Measurements from ENCODE around the gene HCFC1R1. TPM values are rescaled to one million over a fixed set of nuclear protein-coding genes. Genes with fewer than 3 reads are reported as not detected.

The HCFC1R1 gene
- total RNA-seq, 1 donor from 2014 or later: 15.1 TPM

DNA sequence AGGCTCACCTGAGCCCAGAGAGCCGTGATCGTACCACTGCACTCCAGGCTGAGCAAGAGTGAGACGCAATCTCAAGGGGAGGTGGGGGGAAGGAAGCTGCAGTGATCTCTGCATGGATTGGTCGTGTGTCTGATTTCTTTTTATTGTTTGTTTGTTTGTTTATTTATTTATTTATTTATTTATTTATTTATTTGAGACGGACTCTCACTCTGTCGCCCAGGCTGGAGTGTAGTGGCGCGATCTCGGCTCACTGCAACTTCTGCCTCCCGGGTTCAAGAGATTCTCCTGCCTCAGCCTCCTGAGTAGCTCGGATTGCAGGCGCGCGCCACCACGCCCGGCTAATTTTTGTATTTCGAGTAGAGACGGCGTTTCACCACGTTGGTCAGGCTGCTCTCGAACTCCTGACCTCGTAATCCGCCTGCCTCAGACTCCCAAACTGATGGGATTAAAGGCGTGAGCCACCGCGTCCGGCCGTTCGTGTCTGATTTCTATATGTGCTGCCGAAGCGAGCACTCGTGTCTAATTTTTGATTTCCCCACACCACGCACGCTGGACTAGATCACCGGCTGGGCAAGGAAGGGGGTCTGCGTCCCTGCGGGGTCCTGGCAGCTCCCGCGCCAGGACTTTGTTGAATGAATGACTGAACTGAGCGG, 4.0 kb downstream of the HCFC1R1 start:
- DNase-seq: no peak

DNA sequence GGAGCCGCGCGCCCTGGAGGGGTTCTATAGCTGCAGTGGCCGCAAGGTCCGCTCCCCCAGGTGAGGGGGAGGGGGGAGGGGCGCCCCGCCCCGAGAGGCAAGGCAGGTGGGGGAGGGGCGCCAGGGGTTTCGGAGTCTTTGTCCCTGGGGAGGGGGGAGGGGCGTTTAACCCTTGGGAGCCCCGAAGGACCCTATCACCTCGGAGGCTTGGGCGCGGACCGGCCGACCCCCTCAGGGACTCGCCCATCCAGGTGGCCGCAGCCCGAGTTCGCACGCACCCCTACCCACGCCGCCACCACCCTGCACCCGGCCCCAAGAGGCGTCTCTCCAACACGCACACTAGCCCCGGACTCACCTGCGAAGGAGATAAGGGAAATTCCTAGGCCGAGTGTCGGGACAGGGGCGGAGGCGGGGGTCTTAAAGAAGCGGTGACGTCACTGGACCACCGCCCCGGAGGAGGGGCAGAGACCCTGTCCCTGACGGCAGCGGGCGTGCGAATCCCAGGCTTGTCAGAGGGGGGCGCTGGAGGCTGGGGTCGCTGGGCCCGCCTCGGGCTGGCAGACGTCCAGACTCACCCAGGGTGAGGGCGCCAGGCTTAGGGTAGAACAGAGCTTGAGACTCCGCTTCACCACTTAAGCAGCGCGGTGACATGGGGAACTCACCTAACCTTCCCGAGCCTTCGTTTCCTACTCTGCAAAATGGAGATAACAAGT, 5.8 kb downstream of the HCFC1R1 start, which contains the start of gene CLDN6:
Gene CLDN6, minus strand, starts transcription at position 390 of the 713 bp plus-strand sequence. CDS start 2,162 bp downstream, outside the sequence.
- no peak for DNase-seq

DNA sequence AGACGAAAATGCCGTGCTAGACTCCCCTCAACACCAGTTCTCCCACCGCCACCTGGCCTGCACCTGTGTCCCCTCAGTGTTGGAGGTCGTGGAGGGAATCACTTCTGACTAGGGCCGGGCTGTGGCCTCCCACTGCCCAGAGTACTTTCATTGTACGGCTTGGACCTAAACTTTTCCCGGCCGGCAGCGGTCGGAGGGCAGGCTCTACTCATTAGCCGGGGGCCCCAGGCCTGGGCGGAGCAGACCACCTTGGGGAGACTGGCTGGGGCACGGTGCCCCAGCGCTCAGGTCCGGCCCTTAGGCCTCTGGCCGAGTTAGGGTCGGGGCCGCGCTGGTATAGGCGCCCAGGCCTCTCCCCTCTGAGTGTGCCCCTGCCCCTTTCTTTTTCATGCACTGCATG, 6.4 kb downstream of the HCFC1R1 start:
- DNase-seq: no peak

DNA sequence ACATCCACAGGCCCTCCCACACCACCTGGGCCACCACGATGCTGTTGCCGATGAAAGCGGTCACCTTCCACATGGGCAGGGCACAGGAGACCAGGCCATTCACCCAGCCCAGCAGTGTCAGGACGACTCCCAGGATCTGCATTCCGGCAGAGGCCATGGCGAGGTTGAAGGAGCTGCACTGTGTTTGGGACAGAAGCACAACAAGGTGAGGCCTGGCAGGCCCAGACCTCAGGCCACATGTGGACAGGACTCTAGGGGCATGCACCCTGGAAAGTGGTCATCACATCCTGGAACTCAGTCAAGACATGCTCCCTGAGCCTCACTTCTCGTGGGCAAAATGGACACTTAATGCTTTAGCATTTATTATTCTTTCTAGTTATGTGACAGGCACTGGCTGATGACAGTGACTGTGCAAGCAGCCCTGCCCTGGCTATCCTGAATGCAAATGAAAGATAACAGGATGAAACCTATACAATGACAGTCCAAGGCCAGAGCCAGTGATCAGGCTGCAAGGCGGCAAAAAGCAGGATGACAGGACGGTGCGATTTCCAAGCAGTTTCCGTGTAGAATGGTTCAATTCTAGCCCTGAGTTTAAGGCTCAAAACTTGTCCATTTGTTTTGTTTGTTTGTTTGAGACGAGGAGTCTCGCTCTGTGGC, 7.7 kb downstream of the HCFC1R1 start:
- DNase-seq: no peak

DNA sequence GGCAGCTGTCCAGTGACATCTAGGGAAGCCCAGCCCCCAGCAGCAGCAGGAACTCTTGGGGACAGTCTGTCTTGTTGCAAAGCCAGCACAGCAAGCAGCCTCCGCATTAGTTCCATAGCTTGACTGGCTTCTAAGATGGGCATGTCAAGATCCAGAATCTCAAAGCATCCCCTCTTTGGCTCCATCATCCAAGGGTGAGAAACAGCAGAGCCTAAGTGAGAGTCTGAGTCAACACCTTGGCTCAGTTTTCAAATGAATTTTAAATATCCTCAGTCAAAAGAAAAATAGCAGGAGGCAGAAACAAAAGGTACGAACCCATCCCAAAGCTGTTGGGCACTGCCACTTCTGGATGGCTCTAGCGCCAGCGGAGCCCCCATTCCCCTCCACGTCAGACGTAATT, 8.8 kb downstream of the HCFC1R1 start:
- DNase-seq: no peak

DNA sequence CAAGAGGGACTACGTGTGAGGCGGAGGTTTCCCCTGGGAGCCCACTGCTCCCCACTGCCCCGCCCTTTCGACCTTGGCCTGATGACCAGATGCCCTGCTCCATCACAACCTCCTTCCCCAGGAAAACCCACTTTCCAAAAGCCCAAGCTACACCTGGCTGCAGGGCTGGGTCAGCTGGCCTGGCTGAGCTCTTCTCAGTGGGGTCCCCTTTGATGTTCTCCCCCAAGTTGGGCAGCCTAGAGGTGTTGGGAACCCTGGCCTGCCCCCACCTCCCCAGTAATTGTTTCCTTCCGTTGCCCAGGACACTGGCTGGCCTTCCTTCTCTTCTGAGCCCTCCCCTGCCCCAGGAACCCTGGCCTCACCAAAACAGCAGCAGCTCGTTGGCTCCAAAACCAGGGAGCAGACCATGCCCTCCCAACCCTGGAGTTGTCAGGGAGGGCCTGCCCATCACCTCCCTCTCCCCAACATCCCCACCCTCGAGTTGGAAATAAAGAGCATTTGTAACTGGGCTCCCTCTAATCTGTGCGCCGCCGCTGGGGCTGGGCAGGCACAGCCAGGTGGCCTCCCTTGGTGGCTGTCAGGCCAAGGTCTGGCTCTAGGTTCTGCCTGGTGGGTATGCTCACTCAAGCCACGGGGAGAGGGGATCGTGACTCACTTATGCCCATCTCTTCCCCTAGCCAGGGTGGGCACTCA, 9.6 kb downstream of the HCFC1R1 start:
- no peak for DNase-seq

DNA sequence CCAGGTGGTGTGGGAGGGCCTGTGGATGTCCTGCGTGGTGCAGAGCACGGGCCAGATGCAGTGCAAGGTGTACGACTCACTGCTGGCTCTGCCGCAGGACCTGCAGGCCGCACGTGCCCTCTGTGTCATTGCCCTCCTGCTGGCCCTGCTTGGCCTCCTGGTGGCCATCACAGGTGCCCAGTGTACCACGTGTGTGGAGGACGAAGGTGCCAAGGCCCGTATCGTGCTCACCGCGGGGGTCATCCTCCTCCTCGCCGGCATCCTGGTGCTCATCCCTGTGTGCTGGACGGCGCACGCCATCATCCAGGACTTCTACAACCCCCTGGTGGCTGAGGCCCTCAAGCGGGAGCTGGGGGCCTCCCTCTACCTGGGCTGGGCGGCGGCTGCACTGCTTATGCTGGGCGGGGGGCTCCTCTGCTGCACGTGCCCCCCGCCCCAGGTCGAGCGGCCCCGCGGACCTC, 10.2 kb downstream of the HCFC1R1 start:
- no peak for DNase-seq

DNA sequence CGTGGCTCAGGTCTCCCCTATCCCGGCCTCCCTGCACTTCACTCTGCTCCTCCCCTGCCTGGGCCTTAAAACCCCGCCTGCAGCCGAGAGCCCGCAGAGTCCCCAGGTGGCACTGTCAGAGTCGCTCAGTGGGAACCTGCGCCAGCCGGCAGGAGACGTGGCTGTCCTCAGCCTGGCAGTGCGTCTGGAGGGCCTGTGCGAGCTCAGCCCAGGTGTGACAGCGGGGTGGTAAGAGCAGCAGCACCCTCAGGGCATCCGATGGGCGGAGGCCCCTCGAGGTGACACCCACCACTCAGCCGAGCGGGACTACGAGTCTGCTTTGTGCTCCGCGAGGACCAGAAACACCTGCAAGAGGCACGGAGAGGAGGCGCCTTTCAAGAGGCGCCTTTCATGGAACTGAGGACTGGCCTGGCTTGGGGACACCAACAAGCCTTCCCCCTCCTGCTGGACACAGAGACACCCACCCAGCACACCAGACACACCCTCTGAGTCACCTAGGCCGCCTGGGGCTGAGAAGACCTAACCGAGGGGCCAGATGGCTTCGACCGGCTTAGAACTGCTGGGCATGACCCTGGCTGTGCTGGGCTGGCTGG, 10.8 kb downstream of the HCFC1R1 start, which contains the start of gene CLDN9:
Gene CLDN9, plus strand, starts transcription at position 96 of the 593 bp plus-strand sequence. Its CDS starts 440 bp downstream, at position 536.
- no peak for DNase-seq

DNA sequence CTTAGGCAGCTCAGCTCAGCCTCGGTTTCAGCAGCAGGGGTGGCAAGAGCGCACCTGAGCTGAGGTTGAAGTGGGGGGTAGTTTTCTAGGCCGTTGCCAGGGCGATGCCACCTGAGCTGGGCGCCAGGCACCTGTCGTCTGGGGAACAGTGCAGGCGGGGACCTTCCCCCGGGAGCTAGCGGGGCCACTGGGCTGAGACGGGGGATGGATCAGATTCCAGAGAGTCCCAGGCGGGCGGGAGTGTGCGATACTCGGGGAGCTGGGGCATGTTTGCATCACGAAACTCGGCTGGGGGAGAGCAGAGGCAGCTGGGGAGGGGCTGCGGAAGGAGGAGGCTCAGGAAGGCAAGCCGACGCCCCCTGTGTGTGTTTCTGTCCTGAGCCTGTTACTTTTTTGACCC, 11.5 kb downstream of the HCFC1R1 start:
- no peak for DNase-seq

DNA sequence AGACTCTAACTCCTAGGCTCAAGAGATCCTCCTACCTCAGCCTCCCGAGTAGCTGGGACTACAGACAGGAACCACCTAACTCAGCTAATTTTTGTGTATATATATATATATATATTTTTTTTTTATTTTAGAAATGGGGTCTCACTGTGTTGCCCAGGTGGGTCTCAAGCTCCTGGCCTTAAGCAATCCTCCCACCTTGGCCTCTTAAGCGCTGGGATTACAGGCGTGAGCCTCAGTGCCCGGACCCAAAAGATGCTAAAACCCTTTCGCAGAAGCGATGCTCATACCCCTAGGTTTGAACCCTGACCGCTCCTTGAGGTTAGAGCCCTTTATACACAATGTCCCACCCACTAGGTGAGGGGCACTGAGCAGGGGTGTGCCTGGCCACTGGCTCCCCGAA, 13.2 kb downstream of the HCFC1R1 start:
- no peak for DNase-seq

DNA sequence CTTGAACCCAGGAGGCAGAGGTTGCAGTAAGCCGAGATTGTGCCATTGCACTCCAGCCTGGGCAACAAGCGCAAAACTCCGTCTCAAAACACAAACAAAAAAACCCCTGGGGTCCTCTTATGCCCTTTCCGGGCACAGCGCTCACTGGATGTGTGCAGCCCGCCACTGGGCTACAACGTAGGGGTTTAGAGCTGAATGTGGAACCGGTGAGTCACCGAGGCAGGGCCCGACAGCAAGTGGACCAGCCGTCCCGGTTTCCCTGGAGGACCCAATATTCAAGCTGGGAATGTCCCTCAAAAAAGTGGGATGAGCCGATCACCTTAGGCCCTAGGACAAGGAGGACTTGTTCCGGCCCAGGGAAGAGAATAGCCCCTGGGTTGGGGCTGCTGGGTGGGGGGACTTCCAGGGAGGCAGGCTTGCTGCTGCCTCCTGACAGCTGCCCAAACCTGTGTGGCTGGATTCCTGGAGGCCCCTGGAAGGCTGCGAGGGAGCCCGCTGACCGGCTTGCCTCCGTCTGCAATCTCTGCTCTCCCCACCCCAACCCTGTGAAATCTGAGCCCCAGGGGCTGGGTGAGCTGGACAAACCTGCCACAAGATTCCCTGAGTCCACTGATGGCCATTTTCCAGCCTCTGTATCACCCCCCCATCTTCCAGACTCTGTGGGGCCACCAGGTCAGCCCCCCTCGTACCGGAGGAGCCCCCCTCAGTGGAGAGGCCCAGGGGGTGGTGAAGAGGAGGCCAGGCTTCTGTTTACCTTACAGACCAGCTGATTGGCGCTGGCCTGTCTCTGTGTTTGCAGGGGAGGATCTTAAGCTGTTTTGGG, 14.0 kb downstream of the HCFC1R1 start:
- no peak for DNase-seq

DNA sequence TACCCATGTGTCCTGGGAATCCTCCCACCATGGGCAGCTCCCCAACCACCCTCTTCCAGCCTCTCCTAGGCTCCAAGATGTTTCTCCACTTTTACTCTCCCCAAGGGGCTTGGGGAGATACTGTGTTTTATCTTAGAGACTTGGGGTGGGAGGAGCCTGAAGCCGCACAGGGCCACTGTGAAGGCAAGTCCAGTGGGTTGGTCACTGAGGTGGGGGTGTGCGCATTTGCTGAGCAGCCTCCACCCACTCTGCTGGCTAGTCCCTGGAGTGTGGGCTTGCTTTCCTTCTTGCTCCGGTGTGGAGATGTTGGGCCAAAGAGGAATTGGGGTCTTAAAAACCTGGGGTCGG, 15.1 kb downstream of the HCFC1R1 start:
- no peak for DNase-seq

DNA sequence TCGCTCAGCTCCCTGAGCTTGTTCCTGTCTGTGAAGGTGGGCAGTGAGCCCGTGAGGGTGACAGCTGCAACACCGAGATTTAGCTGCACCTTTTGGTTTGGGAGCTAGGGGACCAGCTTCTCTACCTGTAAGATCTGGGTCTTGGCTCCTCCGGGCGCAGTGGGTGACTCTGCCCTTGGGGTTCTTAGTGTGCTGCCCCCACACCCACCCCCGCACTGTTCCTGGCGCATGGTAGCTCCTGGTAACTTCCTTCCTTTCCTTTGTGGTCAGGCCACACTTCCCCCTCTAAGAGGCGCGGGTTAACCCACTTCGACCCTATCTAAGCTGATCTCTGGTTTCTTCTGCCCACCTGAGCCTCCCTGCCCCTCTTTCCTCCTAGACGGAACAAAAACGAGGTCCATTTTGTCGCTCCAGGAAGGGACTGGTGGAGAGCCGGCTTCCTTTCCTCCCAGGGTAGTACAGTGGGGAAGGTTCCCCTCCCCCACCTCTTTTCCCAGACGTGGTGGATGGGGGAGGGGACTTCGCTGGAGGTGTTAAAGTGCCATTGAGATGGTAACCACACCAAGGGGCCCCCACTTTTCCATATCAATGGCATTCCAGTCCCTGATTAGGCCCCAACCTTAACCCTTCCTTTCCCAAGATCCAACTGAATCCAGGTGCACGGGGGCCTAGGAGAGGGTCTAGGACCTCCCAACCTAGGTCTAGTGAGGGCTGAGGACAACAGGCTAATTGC, 15.6 kb downstream of the HCFC1R1 start:
- no peak for DNase-seq

DNA sequence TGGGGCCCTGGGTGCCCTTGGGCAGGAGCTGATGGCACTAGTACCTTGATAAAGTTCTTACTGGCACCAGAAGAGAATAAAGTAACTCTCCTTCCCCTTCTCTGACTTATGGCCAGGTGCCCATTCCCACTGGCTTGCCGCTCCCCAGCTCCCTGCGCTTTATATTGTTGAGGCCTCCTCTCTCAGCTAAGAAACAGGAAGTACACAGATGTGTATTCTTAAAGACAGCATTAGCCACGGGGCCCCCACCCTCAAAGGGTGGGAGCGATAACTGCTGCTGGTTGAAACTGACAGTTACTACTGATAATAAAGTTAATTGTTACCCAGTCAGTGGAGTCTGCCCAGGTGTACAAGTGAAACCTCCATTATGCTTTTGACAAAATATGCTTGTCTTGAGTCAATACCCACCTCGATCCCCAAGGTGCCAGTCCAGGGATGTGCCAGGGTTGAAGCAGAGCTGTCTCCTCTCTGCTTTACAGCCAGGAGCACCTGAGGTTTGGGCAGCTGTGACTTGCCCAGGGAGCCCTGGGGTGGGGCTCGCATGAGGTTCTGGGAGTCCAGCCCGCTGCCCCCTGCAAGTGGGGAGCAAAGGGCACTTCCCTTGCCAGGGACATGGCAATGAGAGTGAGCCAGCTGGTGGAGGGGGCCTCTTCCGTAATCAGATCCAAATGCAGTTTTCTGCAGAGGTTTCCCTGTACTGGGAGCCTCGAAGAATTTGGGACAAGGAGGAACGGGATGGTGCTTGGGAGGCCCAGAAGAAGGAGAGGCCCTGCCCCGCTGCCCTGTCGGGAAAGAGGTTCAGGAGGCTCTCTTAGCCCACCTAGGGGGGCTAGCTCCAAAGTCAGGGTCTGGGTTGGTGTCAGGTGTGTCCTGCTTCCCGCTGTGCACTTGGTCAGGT, 16.4 kb downstream of the HCFC1R1 start:
- DNase-seq: no peak

DNA sequence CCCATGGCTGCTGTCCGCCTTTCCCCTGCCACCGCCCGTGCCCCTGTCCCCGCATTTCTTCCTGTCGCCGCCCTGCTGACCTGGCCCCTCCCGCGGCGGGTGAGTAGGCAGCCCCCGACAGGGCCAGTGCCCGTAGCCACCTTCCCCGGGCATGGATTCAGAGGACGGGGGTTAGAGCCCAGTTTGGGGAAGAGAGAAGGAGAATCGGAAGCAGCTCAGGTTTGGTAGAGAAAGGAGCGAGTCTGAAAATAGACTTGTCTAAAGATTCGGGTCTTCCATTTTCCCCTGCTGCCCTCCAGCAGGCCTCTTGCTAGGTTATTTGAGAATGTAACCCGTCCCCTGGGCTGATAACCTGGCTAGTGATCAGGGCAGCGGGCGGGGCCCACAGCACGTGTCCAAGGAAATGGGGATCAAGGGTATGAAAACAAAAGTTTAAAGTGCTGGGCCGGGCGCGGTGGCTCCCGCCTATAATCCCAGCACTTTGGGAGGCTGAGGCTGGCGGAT, 18.9 kb downstream of the HCFC1R1 start:
- DNase-seq: no peak

DNA sequence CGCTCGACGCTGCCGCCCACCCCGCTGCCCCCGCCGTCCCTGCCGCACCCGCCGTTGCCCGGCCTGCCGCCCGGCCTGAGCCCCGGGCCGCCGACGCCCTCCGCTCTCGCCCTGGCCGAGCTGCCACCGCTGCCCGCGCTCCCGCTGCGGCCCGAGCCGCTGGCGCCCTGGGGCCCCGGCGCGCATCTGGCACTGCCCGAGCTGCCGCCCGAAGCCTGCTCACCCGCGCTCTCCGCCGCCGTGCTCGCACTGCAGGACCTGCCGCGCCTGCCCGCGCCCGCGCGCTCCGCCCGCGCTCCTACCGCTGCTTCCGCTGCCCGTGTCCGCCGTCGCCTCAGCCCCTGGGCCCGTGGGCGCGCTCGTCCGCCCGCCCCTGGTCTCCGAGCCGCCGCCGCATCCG, 19.4 kb downstream of the HCFC1R1 start:
- DNase-seq: no peak

DNA sequence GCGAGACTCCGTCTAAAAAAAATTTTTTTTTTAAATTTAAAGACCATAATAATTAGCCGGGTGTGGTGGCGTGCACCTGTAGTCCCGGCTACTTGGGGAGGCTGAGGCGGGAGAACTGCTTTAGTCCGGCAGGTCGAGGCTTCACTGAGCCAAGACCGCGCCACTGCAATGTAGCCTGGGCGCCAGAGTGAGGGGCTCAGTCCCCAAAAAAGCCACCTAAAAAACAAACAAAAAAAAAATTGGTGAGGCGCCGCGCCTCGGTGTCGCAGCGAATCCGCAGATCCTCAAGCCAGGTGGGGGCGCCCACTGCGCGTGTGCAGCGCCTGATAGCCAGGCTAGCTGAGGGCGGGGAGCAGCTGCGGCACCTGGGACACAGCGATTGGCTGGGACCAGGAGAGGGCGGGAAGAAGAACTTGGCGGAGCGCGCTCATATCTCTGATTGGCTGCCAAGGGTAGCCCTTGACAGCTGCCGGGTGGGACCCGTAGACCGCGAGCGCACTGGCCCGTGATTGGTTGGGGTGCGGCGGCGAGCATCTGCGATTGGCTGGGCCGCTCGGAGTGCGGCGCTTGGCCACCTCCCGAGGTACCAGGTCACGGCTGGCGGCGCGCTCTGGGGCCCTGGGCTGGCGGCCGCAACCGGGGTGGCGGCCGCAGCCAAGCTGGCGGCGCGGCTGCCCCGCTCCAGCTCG, 20.0 kb downstream of the HCFC1R1 start:
- DNase-seq: peak; percentile 98

DNA sequence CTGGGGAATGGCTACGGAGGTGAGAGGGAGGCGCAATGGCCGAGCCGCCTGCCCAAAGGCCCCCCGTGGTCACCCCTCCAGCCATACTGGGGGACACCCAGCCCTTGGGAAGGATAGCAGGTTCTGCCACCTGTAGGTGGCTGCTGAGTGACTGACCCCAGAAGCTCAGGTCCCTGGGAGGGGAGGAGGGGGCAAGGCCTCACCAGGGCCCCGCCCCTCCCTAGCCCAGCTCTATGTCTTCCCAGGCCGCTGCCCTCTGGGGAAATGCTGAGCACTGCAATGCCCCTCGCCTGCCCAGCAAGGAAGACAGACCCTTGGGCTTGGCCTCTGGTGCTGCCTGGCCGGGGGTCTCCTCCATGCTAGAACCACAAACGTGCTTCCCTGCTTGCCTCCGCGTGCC, 22.4 kb downstream of the HCFC1R1 start:
- no peak for DNase-seq

DNA sequence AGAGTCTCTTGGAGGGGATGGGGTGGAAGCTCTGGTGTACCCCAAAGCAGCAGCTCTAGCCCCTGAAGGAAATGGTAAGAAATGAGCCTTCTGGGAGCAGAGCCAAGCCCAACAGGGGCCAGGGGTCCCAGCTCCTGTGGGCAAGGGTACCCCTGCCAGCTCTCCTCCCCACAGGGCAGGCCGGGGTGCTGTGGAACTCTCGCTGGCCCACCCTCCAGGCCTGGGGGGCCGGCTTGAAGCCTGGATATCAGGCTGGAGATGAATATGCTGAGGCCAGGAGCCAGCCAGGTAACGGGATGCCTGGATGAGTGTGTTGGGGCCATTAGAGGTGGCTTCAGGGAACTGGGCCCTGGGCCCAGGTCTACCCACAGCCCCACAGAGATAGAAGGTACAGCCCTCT, 23.2 kb downstream of the HCFC1R1 start:
- no peak for DNase-seq
